KOPT-K1 (cell line): ENCODE measurements around the gene C1orf141.
"Not testable (repeated sequence)": the region's sequence is repeated elsewhere in the genome, so short reads cannot be mapped to it uniquely, and the experiment has no call there.

Experiments
- H3K27ac ChIP-seq: fragments of 200-600 bp; sonication (generic); 2 replicates; pipeline ENCODE4 v1.5.1; 2016; ENCODE audit warnings: antibody characterized with exemption, mild to moderate bottlenecking, low read depth, low read length; ENCODE audit not compliant: poor library complexity, severe bottlenecking
- H3K36me3 ChIP-seq: fragments of 200-600 bp; sonication (generic); 2 replicates; pipeline ENCODE4 v1.5.1; 2017; ENCODE audit warnings: antibody characterized with exemption, mild to moderate bottlenecking, low read length, moderate library complexity; ENCODE audit not compliant: insufficient read depth
- H3K9me3 ChIP-seq: fragments of 200-600 bp; sonication (generic); 2 replicates; pipeline ENCODE4 v1.5.1; 2017; ENCODE audit warnings: antibody characterized with exemption, low read length, mild to moderate bottlenecking; ENCODE audit not compliant: insufficient read depth, poor library complexity, severe bottlenecking

C1orf141 gene

GRCh38 chr1:67084765-67085318, 49.9 kb downstream of the C1orf141 start:
- Histone ChIP-seq H3K27ac (no peak overlapping the region), H3K9me3 (no peaks in the 10 kb centered on the region), H3K36me3 (no peaks in the 10 kb centered on the region)

- Histone ChIP-seq H3K36me3 (no peaks in the 10 kb centered on the region), H3K9me3 (no peaks in the 10 kb centered on the region), H3K27ac (no peak overlapping the region)
Measured at GRCh38 chr1:67078291-67078690, 56.5 kb downstream of the C1orf141 start.

- no peaks in the 10 kb centered on the region for H3K9me3 ChIP-seq
- H3K27ac ChIP-seq = no peak overlapping the region
- H3K36me3 ChIP-seq = no peaks in the 10 kb centered on the region
Measured at GRCh38 chr1:67077593-67077992, 57.2 kb downstream of the C1orf141 start.

- Histone ChIP-seq H3K9me3 (peaks cover 7% of the 10 kb centered on the region), H3K36me3 (no peaks in the 10 kb centered on the region), H3K27ac (no peak overlapping the region)
Measured at GRCh38 chr1:67072749-67073148, 62.0 kb downstream of the C1orf141 start.

GRCh38 chr1:67067655-67068054, 67.1 kb downstream of the C1orf141 start:
- H3K9me3 ChIP-seq = peaks cover 12% of the 10 kb centered on the region

GRCh38 chr1:67062412-67062811, 72.4 kb downstream of the C1orf141 start:
- Histone ChIP-seq H3K27ac (no peak overlapping the region), H3K36me3 (no peaks in the 10 kb centered on the region)

More at GRCh38 chr1:67067655-67068054, 67.1 kb downstream of the C1orf141 start:
- H3K27ac ChIP-seq, H3K36me3 ChIP-seq: not testable (repeated sequence)

GRCh38 chr1:67061266-67061665, 73.5 kb downstream of the C1orf141 start:
- H3K9me3 ChIP-seq = no peaks in the 10 kb centered on the region
- H3K36me3 ChIP-seq = no peaks in the 10 kb centered on the region
- no peak overlapping the region for H3K27ac ChIP-seq

More at GRCh38 chr1:67062412-67062811, 72.4 kb downstream of the C1orf141 start:
- H3K9me3 ChIP-seq = peaks cover 2% of the 10 kb centered on the region

- Histone ChIP-seq H3K36me3 (no peaks in the 10 kb centered on the region), H3K9me3 (no peaks in the 10 kb centered on the region), H3K27ac (no peak overlapping the region)
Measured at GRCh38 chr1:67060811-67061218, 74.0 kb downstream of the C1orf141 start.

GRCh38 chr1:67059346-67059745, 75.4 kb downstream of the C1orf141 start:
- Histone ChIP-seq H3K9me3 (no peaks in the 10 kb centered on the region), H3K27ac (no peak overlapping the region), H3K36me3 (no peaks in the 10 kb centered on the region)

- Histone ChIP-seq H3K9me3 (no peaks in the 10 kb centered on the region), H3K27ac (no peak overlapping the region), H3K36me3 (no peaks in the 10 kb centered on the region)
Measured at GRCh38 chr1:67058761-67059160, 76.0 kb downstream of the C1orf141 start.

GRCh38 chr1:67058242-67058641, 76.5 kb downstream of the C1orf141 start:
- no peak overlapping the region for H3K27ac ChIP-seq
- H3K36me3 ChIP-seq = no peaks in the 10 kb centered on the region
- no peaks in the 10 kb centered on the region for H3K9me3 ChIP-seq

- Histone ChIP-seq H3K27ac (peak within 1 kb of the TSS; percentile 86), H3K36me3 (peaks cover 20% of the 10 kb centered on the region), H3K9me3 (no peaks in the 10 kb centered on the region)
Measured at GRCh38 chr1:67053785-67054772, 80.7 kb downstream of the C1orf141 start, which contains the start of gene SLC35D1. TSS of gene SLC35D1 (minus strand) at chr1:67054148. CDS start at chr1:67054013, 135 bp downstream.

- H3K27ac ChIP-seq = peak overlapping the region; percentile 86
- H3K36me3 ChIP-seq = peaks cover 26% of the 10 kb centered on the region
- H3K9me3 ChIP-seq = no peaks in the 10 kb centered on the region
Measured at GRCh38 chr1:67053535-67053784, 81.3 kb downstream of the C1orf141 start.

- H3K36me3 ChIP-seq = peaks cover 32% of the 10 kb centered on the region
- H3K9me3 ChIP-seq = no peaks in the 10 kb centered on the region
- H3K27ac ChIP-seq = peak overlapping the region; percentile 86
Measured at GRCh38 chr1:67052741-67053534, 81.8 kb downstream of the C1orf141 start.

- Histone ChIP-seq H3K36me3 (peaks cover 49% of the 10 kb centered on the region), H3K27ac (no peak overlapping the region), H3K9me3 (no peaks in the 10 kb centered on the region)
Measured at GRCh38 chr1:67051196-67051595, 83.6 kb downstream of the C1orf141 start.
